Keratinocyte (primary cell): ENCODE results near the gene UPF3A. TPM values are rescaled to one million over a fixed set of nuclear protein-coding genes. Genes with fewer than 3 reads are reported as not detected.
A peak's percentile ranks its signal among the peaks of the same experiment; 100 is the strongest.
"Not testable (repeated sequence)": the region's sequence is repeated elsewhere in the genome, so short reads cannot be mapped to it uniquely, and the experiment has no call there.

Experiments used
- DNase-seq: peaks from one replicate; pipeline ENCODE4 v3.0.0-alpha.2; 2011; ENCODE audit warnings: low read depth, missing footprints, low spot score
- FAIRE-seq: peaks from 2 replicates; lab custom pipeline; 2011; peaks lifted over from hg19 to GRCh38; lab: Jason Lieb, UNC
- H2AFZ ChIP-seq: 2 replicates; pipeline ENCODE4 v1.6.0; 2012; ENCODE audit warnings: low read length, control low read depth, inconsistent platforms; ENCODE audit not compliant: control insufficient read depth
- H3K27ac ChIP-seq: 2 replicates; pipeline ENCODE4 v1.5.1; 2011; ENCODE audit warnings: low read length; ENCODE audit not compliant: control insufficient read depth, insufficient read depth
- H3K27me3 ChIP-seq: 3 replicates; pipeline ENCODE4 v1.6.0; 2011; ENCODE audit warnings: low read length; ENCODE audit not compliant: control insufficient read depth, insufficient read depth; ENCODE audit errors: extremely low read depth
- H3K36me3 ChIP-seq, 2 experiments: 2 replicates in 1 of 2; 3 replicates in 1 of 2; pipeline ENCODE4 v1.5.1; 2011; ENCODE audit warnings: low read length in 2 of 2, mild to moderate bottlenecking in 1 of 2; ENCODE audit not compliant: control insufficient read depth in 2 of 2, insufficient read depth in 2 of 2; ENCODE audit errors: extremely low read depth in 1 of 2
- H3K4me1 ChIP-seq: 3 replicates; pipeline ENCODE4 v1.5.1; 2011; ENCODE audit warnings: low read length; ENCODE audit not compliant: control insufficient read depth, insufficient read depth; ENCODE audit errors: extremely low read depth
- H3K4me2 ChIP-seq: 3 replicates; pipeline ENCODE4 v1.6.0; 2011; ENCODE audit warnings: low read depth, low read length; ENCODE audit not compliant: control insufficient read depth, insufficient read depth; ENCODE audit errors: extremely low read depth
- H3K4me3 ChIP-seq, 3 experiments: fragments of 200-600 bp in 1 of 3; sonication (generic) in 1 of 3; 2 replicates in 2 of 3; 3 replicates in 1 of 3; pipeline ENCODE4 v1.5.1; 2011 to 2016; ENCODE audit warnings: low read length in 3 of 3, mild to moderate bottlenecking in 3 of 3, control low read depth in 2 of 3, inconsistent platforms in 1 of 3, low read depth in 1 of 3, mixed read lengths in 1 of 3, mixed run types in 1 of 3, moderate library complexity in 1 of 3; ENCODE audit not compliant: control insufficient read depth in 2 of 3, insufficient read depth in 2 of 3; ENCODE audit errors: extremely low read depth in 1 of 3
- H3K79me2 ChIP-seq: 2 replicates; pipeline ENCODE4 v1.6.0; 2012; ENCODE audit warnings: low read length; ENCODE audit not compliant: control insufficient read depth, insufficient read depth
- H3K9ac ChIP-seq: 3 replicates; pipeline ENCODE4 v1.6.0; 2011; ENCODE audit warnings: low read length; ENCODE audit not compliant: control insufficient read depth, insufficient read depth; ENCODE audit errors: extremely low read depth
- H3K9me1 ChIP-seq: 3 replicates; pipeline ENCODE4 v1.6.0; 2011; ENCODE audit warnings: low read length; ENCODE audit not compliant: control insufficient read depth, insufficient read depth; ENCODE audit errors: extremely low read depth
- H3K9me3 ChIP-seq: 2 replicates; pipeline ENCODE4 v1.5.1; 2012; ENCODE audit warnings: low read depth, low read length; ENCODE audit not compliant: control insufficient read depth
- H4K20me1 ChIP-seq: 3 replicates; pipeline ENCODE4 v1.6.0; 2011; ENCODE audit warnings: low read length; ENCODE audit not compliant: control insufficient read depth, insufficient read depth; ENCODE audit errors: extremely low read depth
- CTCF ChIP-seq, 3 experiments: IDR thresholded peaks in 1 of 3; conservative IDR thresholded peaks in 1 of 3; optimal IDR thresholded peaks in 1 of 3; 2 replicates in 2 of 3; 3 replicates in 1 of 3; pipeline versions ENCODE3 to v1.5.1; 2011; ENCODE audit warnings: low read length in 3 of 3, mild to moderate bottlenecking in 3 of 3, moderate library complexity in 2 of 3, control low read depth in 1 of 3, inconsistent platforms in 1 of 3; ENCODE audit not compliant: insufficient read depth in 2 of 3; ENCODE audit errors: extremely low read depth in 1 of 3
- EZH2 ChIP-seq: IDR thresholded peaks from one replicate; pipeline ENCODE4 v1.6.1; 2012; ENCODE audit warnings: inconsistent platforms, mild to moderate bottlenecking, low read length, moderate library complexity
- dilution Hi-C: fragments of 300-500 bp; cut with MboI; formaldehyde crosslinking; loops from one replicate; pipeline ENCODE4 v1.7.0; 2020; ENCODE audit warnings: low sequenced_read_pairs; ENCODE audit not compliant: extremely low pct_ligation_motif_present
- polyA plus RNA-seq, 5 experiments: library from polyadenylated mRNA; depleted of rRNA in 3 of 5; stranded (reverse) in 3 of 5; stranded (forward) in 1 of 5; unstranded in 1 of 5; fragments of >200 nt; gene quantifications; 1 replicate in 1 of 5; 2 replicates in 3 of 5; 3 replicates in 1 of 5; pipeline versions ENCODE4 v1.2.1 to v1.2.3, GENCODE V29; 2011 to 2012; ENCODE audit warnings: missing spikeins in 2 of 5, low read depth in 1 of 5, low replicate concordance in 1 of 5

Gene UPF3A
- polyA plus RNA-seq, 1 donor (not counting 4 experiments of a cell fraction or from before 2014, with no cell fraction given): 60.8 TPM

GRCh38 chr13:114248011-114248410 is 33.4 kb upstream of the UPF3A start:
- no peak overlapping the region for H3K4me3 ChIP-seq
- H2AFZ ChIP-seq: no peak overlapping the region
- no peak for TF ChIP-seq EZH2
- no peak for TF ChIP-seq CTCF (optimal IDR thresholded peaks at IDR 0.05 in 1 of 3, IDR thresholded peaks at IDR 0.05 in 1 of 3, conservative IDR thresholded peaks at IDR 0.05 in 1 of 3; ENCODE audit: extremely low read depth in 1 of 3, insufficient read depth in 2 of 3, low read length in 3 of 3)
- H3K9ac ChIP-seq: no peak overlapping the region
- H3K27ac ChIP-seq: no peak overlapping the region
- no peak overlapping the region for H3K4me2 ChIP-seq
- peaks cover 21 to 24% of the 10 kb centered on the region in 2 experiments for H3K36me3 ChIP-seq
- H3K4me1 ChIP-seq: peaks cover 7% of the 10 kb centered on the region
- dilution Hi-C loops: no loop called here
- H3K9me1 ChIP-seq: no peaks in the 10 kb centered on the region
- no peaks in the 10 kb centered on the region for H3K79me2 ChIP-seq
- no peaks in the 10 kb centered on the region for H4K20me1 ChIP-seq
- no peak for FAIRE-seq
- H3K27me3 ChIP-seq: no peaks in the 10 kb centered on the region
- DNase-seq: no peak
- H3K9me3 ChIP-seq: no peaks in the 10 kb centered on the region

- dilution Hi-C loops: no loop called here
- Histone ChIP-seq H3K4me2 (no peak overlapping the region), H3K36me3 (peaks cover 21 to 24% of the 10 kb centered on the region in 2 experiments), H2AFZ (no peak overlapping the region), H3K79me2 (no peaks in the 10 kb centered on the region), H3K27ac (peak overlapping the region; percentile 22), H4K20me1 (no peaks in the 10 kb centered on the region), H3K9me3 (no peaks in the 10 kb centered on the region), H3K4me1 (peaks cover 7% of the 10 kb centered on the region), H3K9ac (no peak overlapping the region), H3K4me3 (no peak overlapping the region), H3K27me3 (no peaks in the 10 kb centered on the region), H3K9me1 (no peaks in the 10 kb centered on the region)
- TF ChIP-seq CTCF (optimal IDR thresholded peaks at IDR 0.05 in 1 of 3, IDR thresholded peaks at IDR 0.05 in 1 of 3, conservative IDR thresholded peaks at IDR 0.05 in 1 of 3; ENCODE audit: extremely low read depth in 1 of 3, insufficient read depth in 2 of 3, low read length in 3 of 3): peak; percentile 26 to 63 (median 34)
- no peak for TF ChIP-seq EZH2
- peak; percentile 40 for DNase-seq
- FAIRE-seq: peak; percentile 20
These were observed 32.3 kb upstream of the UPF3A start for GRCh38 chr13:114249077-114249476.

GRCh38 chr13:114251639-114252440 is 29.6 kb upstream of the UPF3A start:
- H3K9me3 ChIP-seq, DNase-seq, H3K27me3 ChIP-seq, dilution Hi-C loops, H3K4me3 ChIP-seq, H2AFZ ChIP-seq, FAIRE-seq, H3K4me1 ChIP-seq, H3K9ac ChIP-seq, H3K4me2 ChIP-seq, H3K9me1 ChIP-seq, H3K27ac ChIP-seq, H3K79me2 ChIP-seq, H4K20me1 ChIP-seq: not testable (repeated sequence)
- peaks cover 15 to 26% of the 10 kb centered on the region in 2 experiments for H3K36me3 ChIP-seq
